Right lung (tissue), 10 donors: Measurements from ENCODE around the gene PVRIG. TPM values are rescaled to one million over a fixed set of nuclear protein-coding genes. Genes with fewer than 3 reads are reported as not detected.
"Not testable (repeated sequence)": the region's sequence is repeated elsewhere in the genome, so short reads cannot be mapped to it uniquely, and the experiment has no call there.

Experiments used
- DNase-seq, 2 donors: peaks; one replicate each; pipeline ENCODE4 v3.0.0-alpha.2; 2013
- long read RNA-seq, 8 donors: transcript quantifications; one replicate each; lab custom pipeline, GENCODE V29; 2026
- polyA plus RNA-seq, 5 donors: library from polyadenylated mRNA; unstranded; fragments of 120-200 nt; gene quantifications; one replicate each; pipeline versions ENCODE4 v1.2.1 to v1.2.3, GENCODE V29; 2013; ENCODE audit warnings: inconsistent platforms in 1 of 5, low replicate concordance in 1 of 5; ENCODE audit not compliant: insufficient read length in 5 of 5, insufficient read depth in 1 of 5

PVRIG gene
- polyA plus RNA-seq, result 1 to 10 TPM; 4.9 to 9.3 (median 7.7) TPM
- long read RNA-seq, donor 1, result 0 reads
- long read RNA-seq, donor 2, result 0 reads
- long read RNA-seq, donor 3, result 0 reads
- long read RNA-seq, donor 4, result 0 reads
- long read RNA-seq, donor 5, result 0 reads
- long read RNA-seq, donor 6, result 0 reads
- long read RNA-seq, donor 7, result 0 reads
- long read RNA-seq, donor 8, result 0 reads

- not testable (repeated sequence) for DNase-seq
Observed at GRCh38 chr7:100219801-100220585, at the start of gene PVRIG. PVRIG (plus strand) TSS chr7:100219949; CDS start chr7:100219971, 22 bp downstream.

DNA sequence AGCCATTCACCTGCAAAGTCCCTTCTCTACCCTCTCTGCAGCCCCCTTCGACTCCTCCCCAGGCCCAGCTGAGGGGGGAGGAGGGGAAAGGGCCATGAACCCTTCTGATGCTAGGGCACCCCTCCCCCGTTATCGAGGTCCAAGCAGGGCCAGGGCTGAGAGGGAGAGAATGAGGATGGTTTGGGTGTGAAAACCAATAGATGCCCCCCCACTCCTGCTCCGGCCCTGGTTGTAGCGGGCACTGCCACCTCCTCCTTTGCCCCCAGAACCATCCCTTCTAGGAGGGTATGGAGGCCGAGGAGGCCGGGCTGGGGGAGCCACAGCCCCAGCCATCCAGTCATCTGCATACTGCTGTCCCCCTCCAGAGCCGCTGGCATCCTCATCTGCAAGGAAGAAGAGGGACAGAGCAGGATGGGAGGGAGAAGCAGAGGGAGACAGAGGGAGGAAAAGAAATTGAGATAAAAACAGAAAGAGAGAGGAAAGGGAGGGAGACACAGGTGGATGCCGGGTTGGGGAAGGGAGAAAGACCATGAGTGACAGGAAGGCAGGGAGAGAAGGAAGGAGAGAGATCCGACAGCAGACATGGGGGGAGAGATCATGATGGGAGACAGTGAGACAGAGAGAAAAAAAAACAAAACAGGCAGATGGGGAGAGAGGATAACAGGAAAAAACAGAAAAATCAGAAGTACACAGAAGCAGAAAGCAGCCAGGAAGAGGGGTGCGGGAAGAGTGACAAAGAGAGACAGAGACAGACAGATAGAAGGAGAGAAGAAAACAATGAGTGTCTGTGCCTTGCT, 49.5 kb upstream of the PVRIG start:
- DNase-seq, result no peak

- DNase-seq, result no peak
Observed at GRCh38 chr7:100171087-100171681, 48.6 kb upstream of the PVRIG start.

DNA sequence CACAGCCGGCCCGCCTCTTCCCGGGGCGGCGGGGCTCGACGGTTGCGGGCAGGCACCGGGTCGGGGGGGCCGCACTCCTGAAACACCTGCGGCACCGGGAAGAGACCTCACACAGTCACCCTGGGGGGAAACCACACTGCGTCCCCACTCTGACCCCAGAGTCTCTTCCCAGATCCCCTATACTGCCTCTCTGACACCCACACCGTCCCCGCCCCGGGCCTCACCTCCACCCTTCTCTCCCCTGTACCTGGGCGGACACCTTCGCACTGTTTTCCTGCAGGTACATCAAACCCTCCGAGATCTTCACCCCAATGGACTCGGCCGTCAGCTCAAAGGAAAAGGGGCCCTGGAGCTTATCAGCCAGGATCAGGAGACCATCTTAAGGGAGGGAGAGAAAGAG, 47.9 kb upstream of the PVRIG start:
- DNase-seq, result no peak

- no peak for DNase-seq
Observed at GRCh38 chr7:100173806-100174495, 45.8 kb upstream of the PVRIG start.

DNA sequence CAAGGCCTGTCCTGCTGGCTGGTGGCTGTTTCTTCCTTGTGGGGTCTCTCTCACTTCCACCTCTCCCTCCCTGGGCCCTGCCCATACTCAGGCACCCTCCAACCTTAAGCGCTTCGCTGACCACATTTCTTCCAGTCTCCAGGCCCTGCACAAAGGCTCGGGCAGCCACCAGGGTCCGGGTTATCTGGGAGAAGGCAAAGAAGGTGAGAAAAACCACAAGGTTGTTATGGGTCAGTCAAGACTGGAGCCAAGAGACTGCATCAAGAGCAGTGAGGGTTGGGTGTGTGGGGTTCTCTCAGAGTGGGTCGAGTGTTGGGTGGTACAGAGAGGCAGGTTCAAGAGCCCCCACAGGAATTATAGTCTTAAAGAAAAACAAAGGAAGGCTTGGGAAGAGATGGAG, 45.2 kb upstream of the PVRIG start:
- DNase-seq, result no peak

- no peak for DNase-seq
Observed at GRCh38 chr7:100175296-100175935, 44.3 kb upstream of the PVRIG start.

DNA sequence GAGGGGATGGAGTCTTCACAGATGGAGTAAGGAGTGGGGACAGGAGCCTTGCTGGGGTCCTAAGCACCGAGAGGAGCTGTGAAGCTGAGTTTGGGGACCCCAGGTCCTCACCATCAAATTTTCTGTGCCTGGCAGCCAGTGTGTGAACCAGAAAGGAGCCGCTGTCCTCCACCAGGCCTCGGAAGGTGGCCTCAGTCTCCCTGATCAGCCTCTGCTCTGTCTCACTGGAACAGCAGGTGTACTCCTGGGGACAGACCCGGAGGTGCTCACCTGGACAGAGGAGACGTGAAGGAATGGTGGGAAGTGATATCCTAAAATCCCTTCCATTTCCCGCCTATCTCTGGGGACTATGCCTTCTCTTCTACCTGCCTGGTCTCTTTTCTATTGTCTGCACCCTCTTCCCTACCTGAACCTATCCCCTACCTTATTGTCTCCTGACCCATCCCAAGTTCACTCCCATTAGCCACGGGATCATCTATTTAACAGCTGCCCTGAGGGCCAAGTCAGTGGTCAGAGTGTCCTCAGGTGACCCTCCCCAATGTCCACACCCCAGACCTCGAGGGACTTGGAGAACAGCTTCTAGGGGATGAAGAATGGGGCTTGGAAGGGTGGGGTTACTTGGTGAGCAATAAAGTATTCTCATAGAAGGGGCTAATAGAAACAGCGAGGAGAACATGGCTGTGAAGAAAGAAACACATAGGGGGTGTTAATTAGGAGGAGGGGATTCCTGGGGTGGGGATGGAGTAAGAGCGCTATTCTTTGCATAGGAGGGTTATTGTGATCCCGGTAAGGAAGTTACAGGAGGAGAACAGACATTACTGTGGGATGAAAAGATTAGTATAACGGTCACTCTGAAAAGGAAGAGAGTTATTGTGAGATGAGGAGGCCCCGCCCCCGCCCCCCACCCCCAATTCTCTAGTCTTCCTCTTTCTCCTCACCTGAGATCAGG, 43.4 kb upstream of the PVRIG start:
- no peak for DNase-seq

DNA sequence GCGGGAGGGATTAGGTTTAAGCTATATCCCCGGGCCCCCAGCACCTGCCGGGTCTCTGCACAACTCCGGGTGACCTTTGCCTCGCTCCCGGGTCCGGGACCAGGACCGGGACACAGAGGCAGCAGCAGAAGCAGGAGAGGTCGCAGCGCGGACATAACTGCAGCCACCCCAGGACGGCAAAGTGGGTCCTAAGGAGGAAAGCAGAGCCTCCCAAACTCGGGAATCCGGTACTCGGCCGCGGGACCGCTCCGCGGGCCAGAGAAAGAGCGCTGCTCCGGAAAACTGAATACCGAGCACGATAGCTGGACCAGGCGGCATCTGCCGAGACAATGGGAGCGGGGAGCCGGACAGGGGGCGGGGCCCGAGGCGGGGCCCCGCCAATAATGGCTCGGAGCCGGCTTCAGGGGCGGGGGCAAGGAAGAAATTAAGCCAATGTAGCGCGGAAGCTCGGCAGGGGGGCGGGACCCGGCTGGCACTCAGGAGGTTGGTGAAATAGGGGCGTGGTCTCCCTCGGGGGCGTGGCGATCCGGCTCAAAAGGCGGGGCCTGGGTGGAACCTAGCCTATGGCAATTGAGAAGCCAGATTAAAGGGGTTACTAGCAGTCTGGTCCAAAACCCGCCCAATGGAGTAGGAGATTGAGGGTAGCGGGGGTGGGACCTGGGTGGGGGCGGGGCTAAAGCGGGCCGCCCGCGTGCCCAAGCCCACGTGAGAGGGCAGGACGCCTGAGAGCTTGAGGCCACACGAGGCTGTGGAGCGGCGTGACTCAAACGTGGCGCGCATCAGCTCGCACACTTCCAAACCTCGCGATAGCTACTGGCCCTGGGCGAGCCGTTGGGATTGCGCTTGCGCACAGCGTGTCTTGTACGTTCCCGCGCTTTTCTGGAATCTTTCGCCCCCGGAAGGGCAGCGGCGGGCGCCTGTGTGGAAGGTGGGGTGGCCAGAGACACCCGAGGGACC, 42.4 kb upstream of the PVRIG start, which contains the start of the genes GPC2 and STAG3:
Gene GPC2 (minus strand): TSS at position 337 of the 957 bp plus-strand sequence. CDS start 182 bp downstream, at position 155.
Gene STAG3 (plus strand): TSS at position 874 of the 957 bp plus-strand sequence. CDS start 2,639 bp downstream, outside the sequence.
- peak; percentile 92 to 94 for DNase-seq

DNA sequence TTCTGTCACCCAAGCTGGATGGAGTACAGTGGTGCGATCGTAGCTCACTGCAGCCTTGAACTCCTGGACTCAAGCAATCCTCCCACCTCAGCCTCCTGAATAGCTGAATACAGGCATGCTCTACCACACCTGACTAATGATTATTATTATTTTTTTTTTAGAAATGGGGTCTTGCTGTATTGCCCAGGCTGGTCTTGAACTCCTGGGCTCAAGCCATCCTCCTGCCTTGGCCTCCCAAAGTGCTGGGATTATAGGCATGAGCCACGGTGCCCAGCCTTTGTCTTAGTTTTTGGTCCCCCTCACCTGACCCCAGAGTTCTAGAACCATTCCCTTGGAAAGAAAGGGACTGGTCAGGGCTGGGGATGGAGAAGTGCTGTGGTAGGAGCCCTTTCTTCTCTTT, 39.7 kb upstream of the PVRIG start:
- DNase-seq, result not testable (repeated sequence)

DNA sequence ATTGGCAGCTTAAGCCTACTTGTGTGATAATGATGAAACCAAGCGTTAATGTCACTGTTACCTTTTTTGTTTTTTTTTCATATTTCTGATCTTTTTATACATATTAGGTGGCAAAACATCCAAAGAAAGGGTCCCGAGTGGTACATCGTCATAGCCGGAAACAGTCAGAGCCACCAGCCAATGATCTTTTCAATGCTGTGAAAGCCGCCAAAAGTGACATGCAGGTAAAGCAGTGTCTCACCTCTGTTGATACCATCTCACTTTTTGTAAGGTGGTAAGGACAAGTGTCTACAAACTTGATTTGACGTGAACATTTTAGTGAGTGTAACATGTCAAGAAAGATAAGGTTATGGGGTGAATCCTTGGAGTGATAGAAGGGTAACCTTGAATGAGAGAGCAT, 37.1 kb upstream of the PVRIG start:
- DNase-seq, result not testable (repeated sequence)

GRCh38 chr7:100183090-100183489, 36.7 kb upstream of the PVRIG start:
- not testable (repeated sequence) for DNase-seq

DNA sequence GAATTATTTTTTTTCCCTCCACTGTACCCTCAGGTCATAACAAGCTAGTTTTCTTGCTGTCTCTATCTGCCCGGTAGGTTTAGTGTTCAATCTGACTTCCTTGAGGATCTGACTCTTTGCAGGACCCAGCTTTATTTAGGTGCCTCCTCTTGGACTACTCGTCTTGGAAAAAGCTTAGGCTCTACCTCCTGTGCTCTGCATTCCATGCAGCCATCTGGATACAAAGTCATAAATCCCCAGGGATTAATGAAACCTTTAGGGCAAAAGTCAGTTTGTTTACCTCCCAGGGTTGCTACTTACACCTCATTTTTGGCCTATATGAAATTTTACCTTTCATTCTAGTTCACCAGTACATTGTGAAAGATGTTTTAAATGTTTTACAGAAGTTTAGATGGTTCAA, 34.0 kb upstream of the PVRIG start:
- DNase-seq, result no peak

DNA sequence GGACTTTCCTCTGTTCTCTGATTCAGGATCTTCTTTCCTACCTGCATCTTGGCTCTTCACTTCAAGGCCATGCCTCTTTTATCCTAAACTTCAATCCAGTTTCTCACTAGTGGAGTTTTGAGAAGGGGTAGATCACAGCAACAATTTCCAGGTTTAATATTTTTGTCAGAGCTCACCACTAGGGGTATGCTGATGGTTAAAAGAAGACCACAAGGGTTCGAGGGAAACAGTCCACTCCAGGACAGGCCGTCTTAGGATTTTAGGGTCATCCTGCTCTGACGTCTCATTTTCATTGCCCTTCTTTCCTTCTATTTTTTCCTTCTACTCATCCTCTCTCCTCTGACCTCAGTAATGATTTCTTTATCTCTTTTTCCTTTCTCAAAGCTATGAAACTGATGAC, 30.7 kb upstream of the PVRIG start:
- DNase-seq, result no peak

- no peak for DNase-seq
Observed at GRCh38 chr7:100190048-100190711, 29.6 kb upstream of the PVRIG start.

DNA sequence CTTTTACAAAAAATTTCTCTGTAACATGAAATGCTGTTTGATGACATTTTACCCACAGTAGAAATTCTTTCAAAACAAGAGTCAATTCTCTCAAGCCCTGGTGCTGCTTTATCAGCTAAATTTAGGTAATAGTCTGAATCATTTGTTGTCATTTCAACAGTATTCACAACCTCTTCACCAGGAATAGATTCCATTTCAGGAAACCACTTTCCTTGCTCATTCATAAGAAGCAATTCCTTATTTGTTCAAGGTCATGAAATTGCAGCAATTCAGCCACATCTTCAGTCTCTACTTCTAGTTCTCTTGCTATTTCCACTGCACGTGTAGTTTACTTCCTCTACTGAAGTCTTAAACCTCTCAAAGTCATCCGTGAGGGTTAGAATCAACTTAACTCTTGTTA, 28.0 kb upstream of the PVRIG start:
- no peak for DNase-seq

DNA sequence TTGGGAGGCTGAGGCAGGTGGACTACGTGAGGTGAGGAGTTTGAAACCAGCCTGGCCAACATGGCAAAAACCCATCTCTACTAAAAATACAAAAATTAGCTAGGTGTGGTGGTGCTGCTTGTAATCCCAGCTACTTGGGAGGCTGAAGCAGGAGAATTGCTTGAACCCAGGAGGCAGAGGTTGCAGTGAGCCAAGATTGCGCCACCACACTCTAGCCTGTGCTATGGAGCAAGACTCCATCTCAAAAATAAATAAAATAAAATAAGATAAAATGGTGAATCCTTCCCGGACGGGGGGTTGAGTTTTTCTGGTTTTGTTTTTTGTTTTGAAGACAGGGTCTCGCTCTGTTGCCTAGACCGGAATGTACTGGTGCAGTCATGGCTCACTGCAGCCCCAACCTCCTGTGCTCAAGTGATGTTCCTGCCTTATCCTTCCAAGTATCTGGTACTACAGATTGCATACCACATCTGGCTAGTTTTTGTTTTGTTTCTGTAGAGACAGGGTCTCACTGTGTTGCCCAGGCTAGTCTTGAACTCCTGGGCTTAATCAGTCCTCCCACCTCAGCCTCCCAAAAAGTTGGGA, 27.4 kb upstream of the PVRIG start:
- DNase-seq, result not testable (repeated sequence)
